ENCODE measurements around the gene PCDH9.

- TF ChIP-seq EZH2 (IDR thresholded peaks at IDR 0.05), result no peak
- no peak for TF ChIP-seq POLR2AphosphoS5 (IDR thresholded peaks at IDR 0.05; ENCODE audit: borderline replicate concordance, low read depth, low read length)
- TF ChIP-seq FOXP2 (optimal IDR thresholded peaks at IDR 0.05; ENCODE audit: control extremely low read depth, extremely low read length, insufficient read depth), result no peak
Measured at GRCh38 chr13:66430269-66430668, 799.9 kb downstream of the PCDH9 start.
